Suprapubic skin (tissue), 4 donors: ENCODE data around the gene CYP2W1. TPM values are rescaled to one million over a fixed set of nuclear protein-coding genes. Genes with fewer than 3 reads are reported as not detected.

ENCODE experiments used
- DNase-seq, 2 donors: peaks; one replicate each; pipeline ENCODE4 v3.0.0-alpha.2; 2019; ENCODE audit warnings: low spot score in 2 of 2
- H3K27ac ChIP-seq: fragments of 200-600 bp; sonication (generic); one replicate; pipeline ENCODE4 v1.5.1; 2019
- H3K27me3 ChIP-seq: fragments of 200-600 bp; sonication (generic); one replicate; pipeline ENCODE4 v1.5.1; 2019
- H3K36me3 ChIP-seq: fragments of 200-600 bp; sonication (generic); one replicate; pipeline ENCODE4 v1.5.1; 2019
- H3K4me1 ChIP-seq: fragments of 200-600 bp; sonication (generic); one replicate; pipeline ENCODE4 v1.5.1; 2019
- H3K4me3 ChIP-seq: fragments of 200-600 bp; sonication (generic); one replicate; pipeline ENCODE4 v1.5.1; 2019; ENCODE audit warnings: mild to moderate bottlenecking
- H3K9me3 ChIP-seq: fragments of 200-600 bp; sonication (generic); one replicate; pipeline ENCODE4 v1.5.1; 2019
- EP300 ChIP-seq: sonication (generic); formaldehyde crosslinking; IDR thresholded peaks from one replicate; pipeline ENCODE4 v1.6.1; 2017; ENCODE audit warnings: antibody characterized with exemption
- POLR2A ChIP-seq, 2 donors: fragments of 450-650 bp; IDR thresholded peaks; one replicate each; pipeline ENCODE4 v1.6.1; 2017; ENCODE audit warnings: antibody characterized with exemption in 2 of 2, mild to moderate bottlenecking in 2 of 2, moderate library complexity in 2 of 2
- POLR2AphosphoS5 ChIP-seq, 3 donors: sonication (generic); formaldehyde crosslinking; IDR thresholded peaks; one replicate each; pipeline ENCODE4 v1.6.1; 2017; ENCODE audit warnings: antibody characterized with exemption in 3 of 3
- WGBS: methylation state at CpG from one replicate; pipeline ENCODE4 v1.1.5; 2018; 5-methylcytosine and 5-hydroxymethylcytosine counted together
- total RNA-seq, 4 donors: library from RNA; depleted of rRNA; stranded (reverse); fragments of >200 nt; gene quantifications; one replicate each; pipeline ENCODE4 v1.1.0, GENCODE V29; 2016
- TF ChIP-seq, protein P1 (sequence below), 2 donors: fragments of 200-600 bp in 1 of 2; fragments of 450-650 bp in 1 of 2; sonication (generic) in 1 of 2; IDR thresholded peaks; one replicate each; pipeline ENCODE4 v1.5.1; 2016 to 2019; ENCODE audit warnings: antibody characterized with exemption in 2 of 2, mild to moderate bottlenecking in 1 of 2, moderate library complexity in 1 of 2

CYP2W1 gene
- total RNA-seq, 4 donors from 2014 or later: 13.3 to 20.8 (median 15.4) TPM

DNA sequence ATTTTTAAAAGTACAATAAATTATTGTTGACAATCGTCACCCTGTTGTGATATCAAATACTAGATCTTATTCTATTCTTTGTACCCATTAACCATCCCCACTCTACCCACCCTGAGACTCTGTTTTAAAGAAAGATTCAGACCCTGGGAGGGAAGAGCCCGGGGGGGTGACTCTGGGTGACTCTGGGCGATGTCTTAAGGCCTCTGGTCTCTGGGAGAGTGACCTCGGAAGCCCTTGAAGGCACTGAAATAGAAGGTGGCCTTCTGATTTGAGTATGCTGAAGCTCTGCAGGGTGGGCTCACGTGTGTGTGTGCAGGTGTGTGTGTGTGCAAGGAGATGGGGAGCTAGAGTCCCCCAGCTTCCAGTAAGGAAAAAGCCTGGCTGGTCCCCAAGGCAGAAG lies 38.2 kb upstream of the CYP2W1 start:
- TF ChIP-seq EP300 (no peak), POLR2AphosphoS5 (IDR thresholded peaks at IDR 0.05) (no peak), POLR2A (IDR thresholded peaks at IDR 0.05) (no peak)
- TF ChIP-seq, protein P1, sequence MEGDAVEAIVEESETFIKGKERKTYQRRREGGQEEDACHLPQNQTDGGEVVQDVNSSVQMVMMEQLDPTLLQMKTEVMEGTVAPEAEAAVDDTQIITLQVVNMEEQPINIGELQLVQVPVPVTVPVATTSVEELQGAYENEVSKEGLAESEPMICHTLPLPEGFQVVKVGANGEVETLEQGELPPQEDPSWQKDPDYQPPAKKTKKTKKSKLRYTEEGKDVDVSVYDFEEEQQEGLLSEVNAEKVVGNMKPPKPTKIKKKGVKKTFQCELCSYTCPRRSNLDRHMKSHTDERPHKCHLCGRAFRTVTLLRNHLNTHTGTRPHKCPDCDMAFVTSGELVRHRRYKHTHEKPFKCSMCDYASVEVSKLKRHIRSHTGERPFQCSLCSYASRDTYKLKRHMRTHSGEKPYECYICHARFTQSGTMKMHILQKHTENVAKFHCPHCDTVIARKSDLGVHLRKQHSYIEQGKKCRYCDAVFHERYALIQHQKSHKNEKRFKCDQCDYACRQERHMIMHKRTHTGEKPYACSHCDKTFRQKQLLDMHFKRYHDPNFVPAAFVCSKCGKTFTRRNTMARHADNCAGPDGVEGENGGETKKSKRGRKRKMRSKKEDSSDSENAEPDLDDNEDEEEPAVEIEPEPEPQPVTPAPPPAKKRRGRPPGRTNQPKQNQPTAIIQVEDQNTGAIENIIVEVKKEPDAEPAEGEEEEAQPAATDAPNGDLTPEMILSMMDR (IDR thresholded peaks at IDR 0.05): no peak
- WGBS: 84% methylated on average over 5 of the region's 5 CpGs
- H3K9me3 ChIP-seq: no peaks in the 10 kb centered on the region
- peaks cover 4% of the 10 kb centered on the region for H3K27me3 ChIP-seq
- no peak overlapping the region for H3K27ac ChIP-seq
- no peaks in the 10 kb centered on the region for H3K36me3 ChIP-seq
- no peak overlapping the region for H3K4me3 ChIP-seq
- peaks cover 17% of the 10 kb centered on the region for H3K4me1 ChIP-seq
- no peak for DNase-seq

GRCh38 chr7:945147-945555 lies 37.8 kb upstream of the CYP2W1 start:
- peaks cover 4% of the 10 kb centered on the region for H3K27me3 ChIP-seq
- no peaks in the 10 kb centered on the region for H3K36me3 ChIP-seq
- no CpG with 5 or more reads among the region's 13 CpGs for WGBS
- no peak overlapping the region for H3K4me3 ChIP-seq
- peaks cover 17% of the 10 kb centered on the region for H3K4me1 ChIP-seq
- no peak overlapping the region for H3K27ac ChIP-seq
- no peaks in the 10 kb centered on the region for H3K9me3 ChIP-seq
- TF ChIP-seq EP300 (no peak), POLR2A (IDR thresholded peaks at IDR 0.05) (no peak), POLR2AphosphoS5 (IDR thresholded peaks at IDR 0.05) (no peak)
- TF ChIP-seq, protein P1 (IDR thresholded peaks at IDR 0.05): no peak
- DNase-seq: peak in 1 of 2 donors; percentile 63

DNA sequence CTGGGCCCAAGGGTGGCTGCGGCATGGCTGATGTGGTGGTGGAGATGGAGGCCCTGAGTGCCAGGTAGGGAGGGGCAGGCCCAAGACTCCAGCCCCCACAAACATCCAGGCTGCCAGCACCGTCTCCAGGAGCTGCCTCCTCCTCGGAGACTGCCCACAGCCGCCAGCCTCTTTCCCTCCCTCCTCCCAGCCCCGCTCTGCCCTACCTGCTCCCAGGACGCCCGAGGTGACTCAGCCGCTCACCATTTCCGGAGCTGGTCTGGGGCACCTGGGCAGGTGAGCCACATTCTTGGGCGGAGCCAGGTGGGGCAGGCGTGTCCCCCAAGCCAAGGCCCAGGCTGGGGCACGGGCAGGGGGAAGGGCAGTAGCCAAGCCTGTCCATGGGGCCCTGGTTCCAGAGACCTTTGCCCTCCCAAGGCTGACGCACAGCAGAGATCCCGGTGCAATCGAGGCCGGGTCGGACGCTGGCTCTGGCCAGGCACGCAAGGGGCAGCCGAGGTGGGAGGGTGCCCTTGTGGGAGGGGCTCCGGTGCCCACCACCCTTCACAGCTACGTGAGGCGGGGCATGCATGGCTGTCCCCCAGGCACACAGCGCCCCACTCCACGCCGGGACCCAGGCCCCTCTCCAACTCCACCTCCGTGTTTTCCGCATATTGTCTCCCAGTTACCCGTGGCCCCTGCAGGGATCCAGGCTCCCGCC lies 37.3 kb upstream of the CYP2W1 start:
- DNase-seq: peak in 1 of 2 donors; percentile 61
- peaks cover 17% of the 10 kb centered on the region for H3K4me1 ChIP-seq
- H3K27ac ChIP-seq: no peak overlapping the region
- 75% methylated on average over 9 of the region's 30 CpGs for WGBS
- no peaks in the 10 kb centered on the region for H3K36me3 ChIP-seq
- TF ChIP-seq EP300 (no peak), POLR2A (IDR thresholded peaks at IDR 0.05) (no peak), POLR2AphosphoS5 (IDR thresholded peaks at IDR 0.05) (no peak)
- TF ChIP-seq, protein P1 (IDR thresholded peaks at IDR 0.05): no peak
- H3K9me3 ChIP-seq: no peaks in the 10 kb centered on the region
- peaks cover 4% of the 10 kb centered on the region for H3K27me3 ChIP-seq
- H3K4me3 ChIP-seq: no peak overlapping the region

- TF ChIP-seq, protein P1 (IDR thresholded peaks at IDR 0.05): no peak
- TF ChIP-seq EP300 (no peak), POLR2A (IDR thresholded peaks at IDR 0.05) (no peak), POLR2AphosphoS5 (IDR thresholded peaks at IDR 0.05) (no peak)
- Histone ChIP-seq H3K9me3 (no peaks in the 10 kb centered on the region), H3K4me1 (peaks cover 17% of the 10 kb centered on the region), H3K36me3 (no peaks in the 10 kb centered on the region), H3K27ac (no peak overlapping the region), H3K4me3 (no peak overlapping the region), H3K27me3 (peaks cover 4% of the 10 kb centered on the region)
- DNase-seq: peak in 1 of 2 donors; percentile 41
- 81% methylated on average over 21 of the region's 29 CpGs for WGBS
These were observed 36.6 kb upstream of the CYP2W1 start for GRCh38 chr7:946256-946996.
